K562 (cell line): ENCODE data around the gene ENG. TPM values are rescaled to one million over a fixed set of nuclear protein-coding genes. Genes with fewer than 3 reads are reported as not detected.

Experiments
- CHD2 ChIP-seq: IDR thresholded peaks from 2 replicates; pipeline ENCODE4 v1.6.1; 2011; ENCODE audit warnings: low read depth, low read length
- ILK ChIP-seq: fragments of 450-650 bp; IDR thresholded peaks from 2 replicates; pipeline ENCODE4 v1.6.1; 2016; ENCODE audit warnings: missing genetic modification characterization, low read depth, mild to moderate bottlenecking, missing compliant biosample characterization, moderate library complexity, borderline replicate concordance
- KDM1A ChIP-seq, 2 experiments: fragments of 450-650 bp; IDR thresholded peaks; 2 replicates each; pipeline ENCODE4 v1.6.1; 2016; ENCODE audit warnings: mild to moderate bottlenecking in 2 of 2
- NBN ChIP-seq: fragments of 450-650 bp; IDR thresholded peaks from 2 replicates; pipeline ENCODE4 v1.6.1; 2016; ENCODE audit warnings: low read depth, mild to moderate bottlenecking
- SNIP1 ChIP-seq: fragments of 450-650 bp; IDR thresholded peaks from 2 replicates; pipeline ENCODE4 v1.7.1; 2017; ENCODE audit warnings: low read depth, mild to moderate bottlenecking
- ZC3H11A ChIP-seq: IDR thresholded peaks from 2 replicates; pipeline ENCODE4 v1.6.1; 2012; ENCODE audit warnings: low read depth, low read length, improper control_type of control experiment
- ZNF57 ChIP-seq: fragments of 450-650 bp; formaldehyde crosslinking; IDR thresholded peaks from 2 replicates; pipeline ENCODE4 v1.4.0; 2020; ENCODE audit warnings: mild to moderate bottlenecking, moderate library complexity
- ZNF764 ChIP-seq: fragments of 250-450 bp; sonication (Bioruptor Pico); IDR thresholded peaks from 2 replicates; pipeline ENCODE4 v1.4.0; 2020; ENCODE audit warnings: low read depth, mild to moderate bottlenecking, moderate library complexity
- polyA plus RNA-seq, 8 experiments: library from polyadenylated mRNA; depleted of rRNA in 4 of 8; stranded (reverse) in 5 of 8; unstranded in 3 of 8; fragments of >200 nt; fragmentation: Nextera tagmentation in 2 of 8; fragmentation: Illumina TruSeq in 1 of 8; extraction: Ambion mirVana in 2 of 8; extraction: Trizol in 1 of 8; gene quantifications; 2 replicates each; pipeline versions ENCODE4 v1.2.1 to v1.2.3, GENCODE V29; 2011 to 2014; ENCODE audit warnings: inconsistent platforms in 1 of 8, missing spikeins in 1 of 8
- total RNA-seq, 7 experiments: library from RNA; depleted of rRNA in 6 of 7; stranded (reverse); fragments of >200 nt in 6 of 7; fragmentation: Illumina TruSeq in 2 of 7; extraction: Trizol in 2 of 7; gene quantifications; 2 replicates each; pipeline versions ENCODE4 v1.2.1 to v1.2.3, GENCODE V29; 2011 to 2021; ENCODE audit warnings: low replicate concordance in 1 of 7
- TF ChIP-seq, protein P1 (sequence below): fragments of 450-650 bp; IDR thresholded peaks from 2 replicates; pipeline ENCODE4 v1.6.1; 2016; ENCODE audit warnings: antibody characterized with exemption
- TF ChIP-seq, protein P2 (sequence below), 3 experiments: fragments of 200-800 bp in 1 of 3; sonication (Bioruptor generic) in 1 of 3; sonication (generic) in 1 of 3; formaldehyde crosslinking in 1 of 3; IDR thresholded peaks; 2 replicates each; pipeline versions ENCODE4 v1.6.1 to v1.8.0; 2016 to 2022; ENCODE audit warnings: mild to moderate bottlenecking in 2 of 3, missing compliant biosample characterization in 2 of 3, missing genetic modification characterization in 2 of 3, missing genetic modification reagents in 1 of 3
- TF ChIP-seq, protein P3 (sequence below), 2 experiments: fragments of 450-650 bp; IDR thresholded peaks; 2 replicates each; pipeline ENCODE4 v1.6.1; 2016; ENCODE audit warnings: mild to moderate bottlenecking in 2 of 2, borderline replicate concordance in 1 of 2, low read depth in 1 of 2, moderate library complexity in 1 of 2
- TF ChIP-seq, protein P4 (sequence below): sonication (generic); formaldehyde crosslinking; IDR thresholded peaks from 2 replicates; pipeline ENCODE4 v1.8.1; 2022; ENCODE audit warnings: missing genetic modification reagents

Gene ENG
- total and polyA plus RNA-seq, 9 of the 15 experiments (the other 6 are each of a cell fraction or from before 2014, with no cell fraction given), result 0.04 to 0.40 (median 0.14) TPM; not detected in 1

DNA sequence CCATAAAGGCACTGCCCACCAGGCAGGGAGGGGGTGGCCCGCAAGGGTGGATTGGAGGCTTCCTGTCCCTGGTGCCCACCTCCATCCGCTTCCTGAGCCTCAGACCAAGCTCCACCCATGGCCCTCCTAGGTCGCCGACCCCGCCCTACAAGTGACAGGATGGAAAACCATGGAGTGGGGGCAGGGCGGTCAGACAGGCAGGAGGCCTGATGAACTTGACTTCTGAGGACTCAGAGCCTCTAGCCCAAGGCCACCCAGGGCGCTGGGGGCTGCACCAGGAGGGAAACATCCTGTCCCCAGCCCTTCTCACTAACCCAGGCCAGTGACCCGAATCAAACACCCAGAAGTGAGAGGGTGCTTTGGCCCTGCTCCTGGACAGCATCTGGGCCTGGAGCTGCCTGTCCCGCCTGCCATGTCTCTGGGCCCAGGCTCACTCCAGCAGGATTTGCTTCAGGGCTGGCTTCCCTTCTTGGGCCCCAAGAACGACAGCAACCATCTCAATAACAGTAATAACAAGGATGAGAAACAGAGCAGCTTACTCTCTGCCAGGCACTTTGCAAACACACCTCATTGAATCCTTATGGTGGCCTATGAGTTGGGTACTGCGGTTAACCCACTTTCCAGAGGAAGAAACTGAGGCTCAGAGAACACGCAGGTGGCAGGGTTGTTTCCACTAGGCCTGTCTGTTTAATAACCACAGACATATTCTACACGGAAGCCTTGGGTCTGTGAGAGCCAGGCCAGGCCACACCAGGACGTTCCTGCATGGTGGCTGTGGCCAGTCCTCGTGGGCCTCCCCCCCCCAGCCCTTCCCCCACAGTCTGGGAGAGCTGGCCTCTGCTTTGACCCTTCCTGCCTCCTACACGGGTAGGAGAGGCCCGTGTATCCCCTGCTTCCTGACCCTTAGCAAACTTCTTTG, 49.4 kb upstream of the ENG start (continued):
- TF ChIP-seq, protein P1, sequence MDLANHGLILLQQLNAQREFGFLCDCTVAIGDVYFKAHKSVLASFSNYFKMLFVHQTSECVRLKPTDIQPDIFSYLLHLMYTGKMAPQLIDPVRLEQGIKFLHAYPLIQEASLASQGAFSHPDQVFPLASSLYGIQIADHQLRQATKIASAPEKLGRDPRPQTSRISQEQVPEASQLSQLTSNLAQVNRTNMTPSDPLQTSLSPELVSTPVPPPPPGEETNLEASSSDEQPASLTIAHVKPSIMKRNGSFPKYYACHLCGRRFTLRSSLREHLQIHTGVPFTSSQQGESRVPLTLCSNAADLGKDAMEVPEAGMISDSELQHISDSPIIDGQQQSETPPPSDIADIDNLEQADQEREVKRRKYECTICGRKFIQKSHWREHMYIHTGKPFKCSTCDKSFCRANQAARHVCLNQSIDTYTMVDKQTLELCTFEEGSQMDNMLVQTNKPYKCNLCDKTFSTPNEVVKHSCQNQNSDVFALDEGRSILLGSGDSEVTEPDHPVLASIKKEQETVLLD, result peak; percentile 18; the same call in 1 of the 2 replicates
- TF ChIP-seq ZC3H11A, result no peak
- TF ChIP-seq NBN, result no peak
- TF ChIP-seq SNIP1, result no peak
- TF ChIP-seq ILK, result no peak
- TF ChIP-seq, protein P2, sequence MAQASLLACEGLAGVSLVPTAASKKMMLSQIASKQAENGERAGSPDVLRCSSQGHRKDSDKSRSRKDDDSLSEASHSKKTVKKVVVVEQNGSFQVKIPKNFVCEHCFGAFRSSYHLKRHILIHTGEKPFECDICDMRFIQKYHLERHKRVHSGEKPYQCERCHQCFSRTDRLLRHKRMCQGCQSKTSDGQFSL (CRISPR knock-in tag; IDR thresholded peaks at IDR 0.05), result peak; percentile 94
- TF ChIP-seq, protein P2 (tag; IDR thresholded peaks at IDR 0.05), result peak in 1 of 2 experiments; percentile 77; a peak in 2 of 4 replicates
- TF ChIP-seq ZNF57 (CRISPR knock-in tag), result no peak
- TF ChIP-seq CHD2, result no peak
- TF ChIP-seq KDM1A (IDR thresholded peaks at IDR 0.05), result peak in 1 of 2 experiments; percentile 41; a peak in 1 of 4 replicates
- TF ChIP-seq, protein P3, sequence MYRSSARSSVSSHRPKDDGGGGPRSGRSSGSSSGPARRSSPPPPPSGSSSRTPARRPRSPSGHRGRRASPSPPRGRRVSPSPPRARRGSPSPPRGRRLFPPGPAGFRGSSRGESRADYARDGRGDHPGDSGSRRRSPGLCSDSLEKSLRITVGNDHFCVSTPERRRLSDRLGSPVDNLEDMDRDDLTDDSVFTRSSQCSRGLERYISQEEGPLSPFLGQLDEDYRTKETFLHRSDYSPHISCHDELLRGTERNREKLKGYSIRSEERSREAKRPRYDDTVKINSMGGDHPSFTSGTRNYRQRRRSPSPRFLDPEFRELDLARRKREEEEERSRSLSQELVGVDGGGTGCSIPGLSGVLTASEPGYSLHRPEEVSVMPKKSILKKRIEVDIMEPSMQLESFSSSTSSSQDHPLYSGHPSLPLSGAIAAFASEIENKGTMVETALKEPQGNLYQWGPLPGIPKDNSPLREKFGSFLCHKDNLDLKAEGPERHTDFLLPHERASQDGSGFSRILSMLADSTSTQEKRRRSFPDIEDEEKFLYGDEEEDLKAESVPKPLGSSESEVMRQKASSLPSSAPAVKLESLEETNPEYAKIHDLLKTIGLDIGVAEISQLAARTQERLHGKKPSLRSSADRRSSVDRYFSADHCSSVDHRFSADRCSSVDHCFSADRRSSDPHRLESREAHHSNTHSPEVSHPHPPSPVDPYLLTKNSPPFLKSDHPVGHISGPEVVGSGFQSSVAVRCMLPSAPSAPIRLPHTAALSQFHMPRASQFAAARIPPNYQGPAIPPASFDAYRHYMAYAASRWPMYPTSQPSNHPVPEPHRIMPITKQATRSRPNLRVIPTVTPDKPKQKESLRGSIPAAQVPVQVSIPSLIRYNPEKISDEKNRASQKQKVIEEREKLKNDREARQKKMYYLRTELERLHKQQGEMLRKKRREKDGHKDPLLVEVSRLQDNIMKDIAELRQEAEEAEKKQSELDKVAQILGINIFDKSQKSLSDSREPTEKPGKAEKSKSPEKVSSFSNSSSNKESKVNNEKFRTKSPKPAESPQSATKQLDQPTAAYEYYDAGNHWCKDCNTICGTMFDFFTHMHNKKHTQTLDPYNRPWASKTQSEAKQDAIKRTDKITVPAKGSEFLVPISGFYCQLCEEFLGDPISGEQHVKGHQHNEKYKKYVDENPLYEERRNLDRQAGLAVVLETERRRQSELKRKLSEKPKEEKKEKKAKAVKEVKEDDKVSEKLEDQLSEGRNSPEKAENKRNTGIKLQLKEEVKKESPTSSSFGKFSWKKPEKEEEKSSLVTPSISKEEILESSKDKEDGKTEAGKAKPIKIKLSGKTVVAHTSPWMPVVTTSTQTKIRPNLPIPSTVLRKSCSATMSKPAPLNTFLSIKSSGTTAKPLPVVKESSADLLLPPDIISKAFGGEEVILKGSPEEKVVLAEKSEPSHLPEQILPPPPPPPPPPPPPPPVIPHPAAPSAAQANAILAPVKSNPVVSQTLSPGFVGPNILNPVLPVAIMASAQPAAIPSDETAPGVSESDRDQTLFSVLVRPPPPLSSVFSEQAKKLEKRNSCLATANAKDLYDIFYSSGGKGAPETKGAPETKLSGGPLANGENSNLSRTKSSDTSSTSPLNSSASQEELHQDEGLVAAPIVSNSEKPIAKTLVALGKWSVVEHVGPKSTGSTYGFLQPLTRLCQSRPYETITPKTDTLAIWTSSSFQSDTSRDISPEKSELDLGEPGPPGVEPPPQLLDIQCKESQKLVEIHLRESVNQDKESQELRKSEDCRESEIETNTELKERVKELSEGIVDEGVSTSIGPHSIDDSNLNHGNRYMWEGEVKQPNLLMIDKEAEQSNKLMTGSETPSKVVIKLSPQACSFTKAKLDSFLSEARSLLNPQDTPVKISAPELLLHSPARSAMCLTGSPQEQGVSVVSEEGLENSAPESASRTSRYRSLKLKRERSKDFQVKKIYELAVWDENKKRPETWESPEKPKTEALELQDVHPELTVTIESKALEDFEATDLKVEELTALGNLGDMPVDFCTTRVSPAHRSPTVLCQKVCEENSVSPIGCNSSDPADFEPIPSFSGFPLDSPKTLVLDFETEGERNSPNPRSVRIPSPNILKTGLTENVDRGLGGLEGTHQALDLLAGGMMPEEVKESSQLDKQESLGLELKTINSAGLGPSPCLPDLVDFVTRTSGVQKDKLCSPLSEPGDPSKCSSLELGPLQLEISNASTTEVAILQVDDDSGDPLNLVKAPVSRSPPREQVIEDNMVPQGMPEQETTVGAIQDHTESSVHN (IDR thresholded peaks at IDR 0.05; ENCODE audit: borderline replicate concordance in 1 of 2, low read depth in 1 of 2), result no peak
- no peak for TF ChIP-seq ZNF764 (CRISPR knock-in tag)
- TF ChIP-seq, protein P4, sequence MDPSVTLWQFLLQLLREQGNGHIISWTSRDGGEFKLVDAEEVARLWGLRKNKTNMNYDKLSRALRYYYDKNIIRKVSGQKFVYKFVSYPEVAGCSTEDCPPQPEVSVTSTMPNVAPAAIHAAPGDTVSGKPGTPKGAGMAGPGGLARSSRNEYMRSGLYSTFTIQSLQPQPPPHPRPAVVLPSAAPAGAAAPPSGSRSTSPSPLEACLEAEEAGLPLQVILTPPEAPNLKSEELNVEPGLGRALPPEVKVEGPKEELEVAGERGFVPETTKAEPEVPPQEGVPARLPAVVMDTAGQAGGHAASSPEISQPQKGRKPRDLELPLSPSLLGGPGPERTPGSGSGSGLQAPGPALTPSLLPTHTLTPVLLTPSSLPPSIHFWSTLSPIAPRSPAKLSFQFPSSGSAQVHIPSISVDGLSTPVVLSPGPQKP (CRISPR knock-in tag), result no peak
